GM21786 (cell line): ENCODE data around the gene PARD3.

ENCODE experiments used
- ATAC-seq: cut with Tn5 transposase; IDR thresholded peaks from one replicate; pipeline ENCODE4 v1.9.1; 2021; ENCODE audit not compliant: unreplicated experiment

Gene PARD3

DNA sequence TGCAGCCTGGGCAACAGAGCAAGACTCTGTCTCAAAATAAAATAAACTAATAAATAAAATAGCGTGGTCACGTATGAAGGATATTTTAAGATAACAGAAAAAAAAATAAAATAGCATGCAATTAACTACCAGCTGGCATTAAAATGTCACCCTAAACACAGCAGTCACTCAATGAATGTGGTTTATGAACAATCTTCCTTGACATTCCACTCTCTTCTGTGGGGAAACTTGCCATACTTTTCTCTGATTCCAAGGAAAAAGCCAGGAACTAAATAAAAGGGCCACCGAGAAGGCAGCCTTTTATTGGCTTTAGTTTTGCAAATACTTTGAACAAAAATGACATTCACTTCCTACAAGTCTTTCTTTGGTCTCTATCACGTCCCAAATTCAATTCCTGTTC lies 266.6 kb downstream of the PARD3 start:
- ATAC-seq, result no peak

DNA sequence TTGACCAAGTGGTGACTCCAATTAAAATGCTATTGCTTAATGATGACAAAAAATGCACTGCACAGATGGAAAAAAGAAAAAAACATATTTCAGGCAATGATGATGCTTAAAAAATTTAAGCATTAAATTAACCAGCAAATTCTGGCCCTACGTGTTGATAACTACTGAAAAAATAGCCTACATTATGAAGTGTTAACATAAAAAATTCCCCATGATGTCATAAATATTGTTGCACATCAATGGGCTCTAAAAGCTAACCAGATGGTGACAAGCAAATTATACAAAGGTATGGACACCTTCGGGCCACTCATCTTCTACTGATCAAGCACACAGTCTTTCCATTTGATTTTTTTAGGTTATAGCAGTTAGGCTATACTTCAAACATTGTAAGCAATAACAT lies 267.4 kb downstream of the PARD3 start:
- ATAC-seq, result no peak

DNA sequence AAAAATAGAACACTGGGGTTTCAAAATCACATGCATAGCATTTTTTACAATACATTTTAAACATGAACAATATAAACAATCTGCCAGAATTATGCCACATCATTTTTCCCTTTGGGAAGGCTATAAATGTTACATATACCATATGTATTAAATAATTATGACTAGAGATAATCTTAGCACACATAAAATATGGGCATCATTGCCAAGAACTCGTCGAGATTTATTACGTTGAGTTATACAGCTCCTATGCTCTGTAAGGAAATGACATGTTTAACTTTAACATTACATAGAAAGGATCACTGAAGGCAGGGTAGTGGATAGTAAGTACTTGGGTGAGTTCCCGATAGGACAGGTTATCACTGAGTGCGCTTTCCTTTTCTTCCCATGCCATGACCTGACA lies 267.8 kb downstream of the PARD3 start:
- no peak for ATAC-seq

DNA sequence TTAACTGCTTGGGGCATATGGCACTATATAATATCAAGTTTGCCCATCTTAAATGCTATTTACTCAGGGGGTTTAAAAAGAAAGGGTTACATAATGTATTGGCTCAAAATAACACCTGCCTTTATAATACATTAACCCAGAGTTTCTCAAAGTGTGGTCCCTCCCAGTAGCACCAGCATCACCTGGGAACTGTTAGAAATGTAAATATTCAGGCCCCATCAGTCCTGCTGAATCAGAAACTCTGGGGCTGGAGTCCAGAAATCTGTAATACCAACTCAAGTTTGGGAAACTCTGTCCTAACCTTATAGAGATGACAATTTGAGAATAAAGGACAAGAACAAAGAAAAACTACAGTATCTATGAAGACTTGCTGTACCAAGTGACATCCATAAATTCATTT lies 270.7 kb downstream of the PARD3 start:
- ATAC-seq, result no peak

DNA sequence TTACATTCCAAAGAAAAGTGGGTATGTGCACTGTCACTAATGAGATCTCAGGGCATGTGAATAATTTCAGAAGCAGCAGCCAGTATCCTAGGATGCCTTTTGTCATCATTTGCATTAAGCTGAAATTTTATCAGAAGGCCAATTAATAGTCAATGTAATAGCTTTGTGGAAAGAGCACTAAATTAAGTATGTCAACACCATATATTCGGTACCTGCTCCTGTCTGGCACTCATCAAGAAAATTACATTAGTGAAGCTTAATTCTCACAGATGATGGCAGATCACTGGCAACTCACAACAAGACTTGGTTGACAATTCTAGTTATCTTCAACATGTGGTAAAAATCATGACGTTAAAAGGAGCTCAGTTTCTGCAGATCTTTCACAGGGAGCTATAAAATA lies 271.4 kb downstream of the PARD3 start:
- no peak for ATAC-seq

DNA sequence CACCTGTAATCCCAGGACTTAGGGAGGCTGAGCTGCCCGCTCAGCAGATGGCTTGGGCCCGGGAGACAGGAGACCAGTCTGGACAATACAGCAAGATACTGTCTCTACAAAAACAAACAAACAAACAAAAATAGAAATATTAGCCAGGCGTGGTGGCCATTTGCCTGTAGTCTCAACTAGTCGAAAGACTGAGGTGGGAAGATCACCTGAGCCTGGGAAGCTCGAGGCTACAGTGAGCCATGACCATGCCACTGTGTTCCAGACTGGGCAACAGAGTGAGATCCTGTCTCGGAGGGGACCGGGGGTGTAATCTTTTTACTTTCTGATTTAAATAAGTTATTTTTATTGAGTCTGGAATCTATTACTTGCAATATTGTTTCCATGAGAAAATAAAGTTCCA lies 274.6 kb downstream of the PARD3 start:
- no peak for ATAC-seq

DNA sequence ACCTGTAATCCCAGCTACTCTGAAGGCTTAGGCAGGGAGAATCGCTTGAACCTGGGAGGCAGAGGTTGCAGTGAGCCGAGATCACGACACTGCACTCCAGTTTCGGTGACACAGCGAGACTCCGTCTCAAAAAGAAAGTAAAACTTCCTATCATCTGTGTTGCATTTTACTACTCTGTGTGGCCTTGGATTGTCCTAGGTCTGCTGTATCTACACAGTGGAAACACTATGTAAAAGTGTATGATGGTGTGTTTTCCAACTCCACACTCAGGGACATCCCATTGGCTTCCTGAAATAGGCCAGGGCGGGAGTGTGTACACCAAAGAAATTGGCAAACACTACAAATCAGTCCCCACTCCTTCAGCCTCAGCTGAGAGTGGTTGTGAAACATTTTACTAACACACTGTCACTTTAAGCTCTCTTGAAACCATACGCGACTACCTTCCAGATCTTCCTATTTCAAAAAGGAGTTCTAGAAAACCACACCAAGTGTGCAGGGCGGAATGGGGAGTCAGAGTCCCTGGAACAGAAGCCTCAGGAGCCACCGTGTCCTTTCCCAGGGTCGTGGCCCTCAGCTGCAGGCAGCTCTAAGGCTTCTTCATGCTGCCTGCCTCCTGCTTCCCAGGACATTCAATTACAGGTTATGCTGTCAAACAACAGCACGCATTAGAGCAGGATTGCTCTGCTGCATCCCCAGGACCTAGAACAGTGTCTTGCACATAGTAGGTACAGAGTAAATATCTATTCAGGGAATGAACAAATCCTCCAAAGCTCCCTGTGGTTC lies 275.4 kb downstream of the PARD3 start:
- ATAC-seq, result peak; percentile 32

DNA sequence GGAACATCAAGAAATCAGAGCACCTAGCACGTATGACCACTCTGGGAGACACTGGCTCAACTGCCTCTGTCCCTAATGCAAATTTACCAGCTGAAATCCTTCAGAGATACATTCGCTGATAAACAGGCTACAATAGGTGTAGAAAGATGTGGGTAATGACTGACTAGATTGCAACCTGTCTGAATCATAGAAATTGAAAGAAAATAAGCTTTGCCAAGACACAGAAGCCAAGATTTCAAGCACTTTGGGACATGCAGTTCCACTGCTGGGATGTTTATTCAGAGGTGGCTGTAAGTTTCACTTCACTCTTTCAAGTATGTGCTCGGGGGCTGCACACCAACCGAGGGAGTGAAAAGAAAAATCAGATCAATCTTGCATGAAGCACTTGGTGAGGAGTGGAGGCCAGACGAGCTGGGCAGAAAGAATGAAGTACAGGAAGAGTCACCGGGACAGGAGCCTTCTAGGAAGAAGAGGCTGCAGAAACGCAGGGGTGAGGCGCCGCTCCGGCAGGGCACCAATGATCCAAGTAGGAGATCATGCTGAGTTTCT lies 276.7 kb downstream of the PARD3 start:
- peak; percentile 41 for ATAC-seq

DNA sequence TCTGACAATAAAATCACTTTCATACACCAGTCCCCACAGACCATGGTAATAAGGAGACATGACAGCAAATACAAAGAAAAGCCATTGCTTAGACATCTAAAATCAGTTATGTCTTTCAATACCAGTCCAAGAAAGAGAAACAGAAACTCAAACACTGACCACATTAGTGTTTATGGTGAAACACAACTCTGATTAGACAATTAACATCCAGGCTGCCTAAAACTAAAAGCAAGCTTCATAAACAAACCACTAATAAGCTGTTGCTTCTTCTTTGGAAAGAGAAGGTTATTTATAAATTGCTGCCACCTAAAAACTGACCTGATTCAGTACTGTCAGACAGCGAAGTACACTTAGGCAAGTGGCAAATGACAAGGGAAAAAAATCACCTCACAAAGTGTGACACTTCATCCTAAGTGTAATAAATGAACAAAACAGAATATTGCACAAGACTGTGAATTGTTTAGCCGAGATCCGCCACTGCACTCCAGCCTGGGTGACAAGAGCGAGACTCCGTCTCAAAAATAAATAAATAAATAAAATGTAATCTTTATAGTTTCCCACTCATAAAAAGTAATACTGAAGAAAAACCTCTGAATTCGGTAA lies 277.4 kb downstream of the PARD3 start:
- peak; percentile 78 for ATAC-seq

DNA sequence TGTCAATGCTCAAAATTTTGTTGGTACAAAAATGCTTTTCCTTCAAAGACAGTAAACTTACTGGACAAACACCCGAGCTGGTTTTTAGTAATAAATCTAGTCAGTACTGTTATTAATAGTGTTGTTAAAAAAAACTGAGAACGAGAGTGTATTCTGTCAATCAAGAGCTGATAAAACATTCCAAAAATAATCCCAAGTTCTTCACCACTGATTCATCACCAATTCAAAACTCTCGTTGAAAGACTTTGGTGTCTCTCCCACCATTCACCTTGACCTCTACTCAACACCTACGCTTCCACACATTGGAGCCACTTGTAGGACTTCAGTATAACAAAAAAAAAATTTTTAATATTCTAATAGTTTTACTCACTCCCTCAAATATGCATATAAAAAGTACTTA lies 279.2 kb downstream of the PARD3 start:
- no peak for ATAC-seq

DNA sequence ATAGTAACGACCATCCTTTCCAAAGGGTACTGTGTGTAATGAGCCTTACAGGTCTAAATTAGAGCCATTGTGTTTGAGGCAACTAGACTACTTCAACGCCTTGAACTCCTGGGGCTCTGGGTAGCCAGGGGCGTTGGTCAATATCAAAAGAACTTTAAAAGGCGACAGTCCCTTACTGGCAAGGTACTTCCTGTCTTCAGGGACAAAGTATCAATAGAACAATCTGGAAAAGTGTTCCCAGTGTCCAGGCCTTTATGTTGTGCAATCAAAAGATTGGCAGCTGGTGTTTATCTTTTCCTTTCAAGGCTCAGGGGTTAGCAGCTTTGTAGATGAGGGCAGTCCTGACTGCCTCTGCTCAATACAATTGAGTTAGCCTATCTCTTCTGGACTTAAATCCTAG lies 284.3 kb downstream of the PARD3 start:
- no peak for ATAC-seq

DNA sequence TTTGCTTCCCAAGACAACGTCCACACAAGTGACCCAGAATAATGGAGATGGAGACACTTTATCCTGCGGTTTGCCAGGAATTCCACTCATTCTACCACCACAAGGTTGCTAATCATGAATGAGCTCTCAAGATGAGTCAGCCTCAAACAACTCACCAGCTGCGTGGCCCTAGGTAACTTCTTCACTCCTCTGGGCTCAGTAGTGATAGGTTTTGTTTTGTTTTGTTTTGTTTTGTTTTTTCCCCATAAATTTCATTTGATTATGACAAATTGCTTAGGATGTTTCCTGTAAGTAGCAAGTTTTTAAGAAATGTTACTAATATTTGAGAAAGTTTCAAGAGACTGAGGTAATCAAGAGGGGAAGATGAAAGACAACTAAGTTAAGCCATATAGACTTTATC lies 286.8 kb downstream of the PARD3 start:
- ATAC-seq, result peak; percentile 50

DNA sequence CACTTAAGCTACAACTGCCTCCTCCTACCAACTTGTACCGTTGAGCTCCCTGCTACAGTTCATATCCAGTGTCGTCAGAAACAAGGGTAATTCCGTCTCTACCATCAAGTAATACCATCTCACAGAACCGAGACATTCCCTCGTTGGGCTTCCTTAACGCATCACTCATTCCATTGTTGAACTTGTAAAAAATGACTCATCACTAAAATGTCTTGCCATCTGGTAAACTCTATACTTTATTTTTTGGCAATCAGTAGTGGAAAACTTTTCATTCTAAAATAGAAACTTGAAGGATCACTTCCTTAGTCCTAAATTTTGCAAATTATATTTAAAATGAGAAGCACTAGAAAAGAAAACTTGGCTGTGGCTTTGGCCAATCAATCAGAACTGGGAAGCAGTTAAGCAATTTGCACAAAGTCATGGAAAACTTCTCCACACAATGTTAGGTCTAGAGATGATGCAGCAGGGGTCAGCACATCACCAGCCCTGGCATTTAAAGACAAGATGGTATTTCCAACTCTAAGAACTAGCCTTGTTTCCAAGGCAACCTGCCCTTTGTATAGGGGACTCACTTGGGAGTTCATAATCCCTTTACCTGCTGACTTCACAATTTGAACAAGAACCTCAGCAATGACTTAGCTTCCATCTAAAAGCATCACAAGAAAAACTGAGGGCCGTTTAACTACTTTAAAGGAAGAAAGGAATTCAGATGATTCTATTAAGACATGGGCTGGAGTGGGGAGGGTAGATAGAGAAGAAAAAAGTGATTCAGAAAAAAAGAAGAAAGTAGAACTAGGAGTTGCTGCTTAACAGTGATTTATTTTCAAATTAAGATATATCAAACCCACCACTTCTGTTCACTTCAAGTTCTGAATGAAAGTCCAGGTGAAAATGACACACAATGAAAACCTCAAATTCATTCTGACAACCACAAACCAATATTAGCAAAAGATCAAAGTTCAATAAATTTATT lies 288.1 kb downstream of the PARD3 start:
- no peak for ATAC-seq

DNA sequence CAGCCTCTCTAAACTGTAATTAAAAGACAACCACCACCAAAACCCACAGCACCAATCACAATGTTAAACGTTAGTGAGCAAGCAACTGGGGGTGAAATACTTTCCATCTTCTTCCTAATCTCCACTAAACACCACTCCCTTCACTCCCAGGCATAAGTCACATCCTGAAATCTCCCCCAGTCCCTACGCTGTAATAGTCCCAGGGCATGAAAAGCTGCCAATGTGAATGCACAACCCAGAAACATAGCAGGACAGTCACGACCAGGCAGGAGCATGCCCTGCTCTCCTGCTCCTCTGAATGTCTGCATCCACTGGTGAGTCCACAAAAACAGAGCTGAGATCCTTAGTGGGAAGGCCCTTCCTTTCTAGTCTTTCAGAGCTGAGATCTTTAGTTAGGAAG lies 288.9 kb downstream of the PARD3 start:
- no peak for ATAC-seq

DNA sequence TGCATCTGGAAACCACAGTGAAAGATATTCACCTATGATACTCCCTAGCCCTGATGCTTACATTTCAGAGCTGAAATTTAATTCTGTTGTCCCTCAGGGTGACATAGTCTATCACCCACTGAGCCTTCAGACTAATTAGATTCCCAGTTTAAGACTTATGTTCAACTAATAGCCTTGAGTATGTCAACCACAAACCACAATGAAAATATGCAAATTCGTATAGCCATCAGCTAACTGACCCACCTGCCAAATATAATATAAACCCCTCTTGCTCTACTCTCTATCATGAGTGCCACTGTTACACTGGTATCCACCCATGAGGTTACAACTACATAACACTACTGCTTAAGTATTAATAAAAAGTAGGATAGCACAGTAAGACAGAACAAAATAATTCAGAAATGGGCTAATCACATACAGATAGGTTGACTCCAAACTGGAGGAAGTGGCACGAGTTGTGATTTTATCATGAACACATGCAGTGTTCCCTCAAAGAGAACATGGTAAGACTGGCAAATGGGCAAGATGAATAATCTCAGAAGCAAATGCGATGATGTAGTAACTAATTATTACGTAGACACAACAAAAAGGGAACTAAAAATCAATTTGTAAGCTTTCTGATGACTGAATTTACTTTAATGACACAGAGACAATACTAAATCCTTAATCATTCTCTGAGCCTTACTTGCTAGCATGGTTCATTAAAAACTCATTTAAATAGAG lies 290.6 kb downstream of the PARD3 start:
- peak; percentile 31 for ATAC-seq

DNA sequence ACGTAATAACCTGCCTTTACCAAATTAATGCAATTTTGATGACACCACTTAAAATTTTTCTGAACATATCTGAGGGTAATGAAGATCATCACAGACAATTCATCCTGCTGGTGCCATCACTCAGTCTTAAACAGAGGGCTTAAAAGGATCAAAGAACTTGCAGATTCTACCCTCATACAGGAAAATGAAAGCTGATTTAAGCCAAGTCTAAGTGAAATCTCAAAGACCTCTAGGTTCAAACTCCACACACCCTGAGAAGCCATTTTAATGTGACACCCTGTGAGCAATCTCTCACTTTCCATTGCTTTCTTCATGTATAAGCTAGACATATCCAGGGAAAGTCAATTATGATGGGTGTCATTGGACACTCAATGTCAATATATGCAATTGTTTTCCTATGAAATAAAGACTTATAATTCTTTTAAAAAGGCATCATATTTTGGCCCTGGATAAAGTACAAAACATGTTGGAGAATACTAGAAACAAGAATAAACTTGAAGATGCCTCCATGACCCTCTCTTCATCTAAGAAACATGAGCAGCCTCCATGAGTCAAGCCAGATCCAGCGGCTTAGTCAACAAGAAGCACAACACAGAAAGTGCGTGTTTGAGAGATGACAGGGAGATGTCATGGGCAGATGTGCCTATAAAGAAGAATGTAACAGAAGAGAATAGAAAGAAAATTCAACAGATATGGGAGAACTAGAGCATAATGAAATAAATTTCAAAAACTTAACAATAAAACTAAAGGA lies 291.9 kb downstream of the PARD3 start:
- no peak for ATAC-seq

DNA sequence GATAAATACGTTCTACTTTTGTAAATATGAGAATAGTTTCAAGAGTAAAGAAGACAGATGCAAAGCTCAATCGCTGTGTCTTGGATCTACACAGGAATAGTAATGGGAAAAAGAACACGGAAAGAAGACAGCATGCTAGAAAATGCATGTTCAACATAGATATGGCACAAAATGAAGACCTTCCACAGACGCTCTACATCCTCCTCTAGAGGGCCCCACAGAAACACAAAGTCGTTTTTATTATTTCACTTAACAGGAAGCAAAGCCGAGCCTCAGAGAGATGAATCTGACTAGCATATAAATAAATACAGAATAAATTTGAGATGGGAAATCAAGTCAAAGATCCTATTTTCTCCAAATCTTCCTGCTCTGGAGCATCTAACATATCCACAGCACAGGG lies 292.6 kb downstream of the PARD3 start:
- ATAC-seq, result no peak

DNA sequence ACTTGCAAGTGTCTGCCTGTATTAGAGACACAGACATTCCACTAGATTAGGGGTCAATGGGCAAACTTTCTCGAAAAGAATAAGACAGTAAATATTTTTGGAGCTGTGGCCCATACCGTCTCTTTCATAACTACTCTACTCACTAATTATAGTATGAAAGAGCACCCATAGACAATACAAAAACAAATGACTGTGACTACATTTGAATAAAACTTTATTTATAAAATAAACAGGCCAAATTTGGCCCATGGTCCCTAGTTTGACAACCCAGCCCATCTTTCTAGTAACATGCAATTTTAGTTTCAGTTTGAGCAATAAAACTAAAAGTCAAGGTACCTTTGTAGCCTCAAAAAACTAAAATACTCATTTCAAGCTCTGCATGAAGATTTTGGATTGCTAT lies 294.6 kb downstream of the PARD3 start:
- no peak for ATAC-seq

DNA sequence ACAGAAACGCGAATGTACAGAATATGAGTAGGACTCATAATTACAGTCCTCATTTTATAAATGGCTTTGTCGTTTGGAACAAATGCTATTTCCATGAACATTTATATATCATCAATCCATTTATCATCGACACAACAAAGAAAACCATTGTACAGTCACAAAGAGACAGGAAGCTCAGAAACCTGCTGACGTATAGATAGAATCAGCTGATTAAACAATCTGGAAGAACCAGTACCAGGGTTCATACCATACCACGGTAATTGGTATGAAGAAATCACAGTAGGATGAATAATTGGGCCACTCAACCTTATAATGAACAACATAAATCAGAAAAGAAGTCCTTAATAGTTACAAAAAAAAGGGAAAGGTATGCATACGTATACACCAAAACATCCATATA lies 295.0 kb downstream of the PARD3 start:
- no peak for ATAC-seq

DNA sequence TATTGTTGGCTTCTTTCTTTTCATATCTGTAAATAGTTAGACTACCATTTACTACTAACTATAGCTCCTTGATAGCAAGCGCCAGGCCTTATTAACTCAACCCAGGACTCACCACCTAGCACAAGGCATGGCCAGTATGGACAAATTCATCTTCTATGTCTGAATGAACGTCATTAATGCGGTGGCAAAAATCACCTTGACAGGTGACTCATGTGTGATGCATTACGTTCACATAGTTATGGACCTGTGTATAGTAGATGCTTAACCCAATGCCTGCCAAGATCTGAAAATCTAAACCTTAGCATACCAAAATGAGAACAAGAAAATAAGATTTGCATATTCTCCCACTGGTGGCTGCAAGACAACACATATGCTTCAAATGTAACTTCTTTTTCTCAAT lies 300.8 kb downstream of the PARD3 start:
- ATAC-seq, result no peak
